K562 (cell line): ENCODE measurements around the gene UIMC1. TPM values are rescaled to one million over a fixed set of nuclear protein-coding genes. Genes with fewer than 3 reads are reported as not detected.

Experiments
- ARHGAP35 ChIP-seq: fragments of 450-650 bp; IDR thresholded peaks from 2 replicates; pipeline ENCODE4 v1.6.1; 2018; ENCODE audit not compliant: partially characterized antibody
- ASH1L ChIP-seq: fragments of 450-650 bp; IDR thresholded peaks from 2 replicates; pipeline ENCODE4 v1.6.1; 2018; ENCODE audit warnings: borderline replicate concordance, mild to moderate bottlenecking, low read depth; ENCODE audit not compliant: partially characterized antibody
- BHLHE40 ChIP-seq: IDR thresholded peaks from 2 replicates; pipeline ENCODE4 v1.6.1; 2011; ENCODE audit warnings: low read length, improper control_type of control experiment
- FOXK2 ChIP-seq, 2 experiments: fragments of 450-650 bp; IDR thresholded peaks in 1 of 2; conservative IDR thresholded peaks in 1 of 2; 2 replicates each; pipeline ENCODE4 v1.6.1; 2016; ENCODE audit warnings: low read depth in 2 of 2, mild to moderate bottlenecking in 1 of 2
- GABPB1 ChIP-seq: sonication (generic); formaldehyde crosslinking; IDR thresholded peaks from 2 replicates; pipeline ENCODE4 v1.8.0; 2022; ENCODE audit warnings: mild to moderate bottlenecking, missing genetic modification reagents
- HDGF ChIP-seq: fragments of 450-650 bp; IDR thresholded peaks from 2 replicates; pipeline ENCODE4 v1.6.1; 2016
- MLLT1 ChIP-seq, 2 experiments: fragments of 450-650 bp; IDR thresholded peaks; 2 replicates each; pipeline ENCODE4 v1.6.1; 2016
- MLX ChIP-seq, 2 experiments: fragments of 450-650 bp in 1 of 2; sonication (generic) in 1 of 2; formaldehyde crosslinking; conservative IDR thresholded peaks; 2 replicates each; pipeline versions ENCODE4 v1.4.0 to v1.8.1; 2020 to 2022; ENCODE audit warnings: mild to moderate bottlenecking in 1 of 2, missing genetic modification reagents in 1 of 2
- PREB ChIP-seq: sonication (generic); formaldehyde crosslinking; IDR thresholded peaks from 2 replicates; pipeline ENCODE4 v1.8.1; 2023; ENCODE audit warnings: mild to moderate bottlenecking, missing genetic modification reagents
- SP1 ChIP-seq: sonication (generic); formaldehyde crosslinking; IDR thresholded peaks from 2 replicates; pipeline ENCODE4 v1.8.1; 2022; ENCODE audit warnings: mild to moderate bottlenecking, missing genetic modification reagents
- ZFX ChIP-seq: sonication (generic); formaldehyde crosslinking; IDR thresholded peaks from 2 replicates; pipeline ENCODE4 v1.8.0; 2022; ENCODE audit warnings: mild to moderate bottlenecking, missing genetic modification reagents, moderate library complexity
- polyA plus RNA-seq, 8 experiments: library from polyadenylated mRNA; depleted of rRNA in 4 of 8; stranded (reverse) in 5 of 8; unstranded in 3 of 8; fragments of >200 nt; fragmentation: Nextera tagmentation in 2 of 8; fragmentation: Illumina TruSeq in 1 of 8; extraction: Ambion mirVana in 2 of 8; extraction: Trizol in 1 of 8; gene quantifications; 2 replicates each; pipeline versions ENCODE4 v1.2.1 to v1.2.3, GENCODE V29; 2011 to 2014; ENCODE audit warnings: inconsistent platforms in 1 of 8, missing spikeins in 1 of 8
- total RNA-seq, 7 experiments: library from RNA; depleted of rRNA in 6 of 7; stranded (reverse); fragments of >200 nt in 6 of 7; fragmentation: Illumina TruSeq in 2 of 7; extraction: Trizol in 2 of 7; gene quantifications; 2 replicates each; pipeline versions ENCODE4 v1.2.1 to v1.2.3, GENCODE V29; 2011 to 2021; ENCODE audit warnings: low replicate concordance in 1 of 7
- TF ChIP-seq, protein P1 (sequence below): fragments of 200-400 bp; formaldehyde crosslinking; IDR thresholded peaks from 2 replicates; pipeline ENCODE4 v1.6.1; 2017; ENCODE audit warnings: mild to moderate bottlenecking, low read depth, low read length, moderate library complexity
- TF ChIP-seq, protein P2 (sequence below): sonication (generic); formaldehyde crosslinking; IDR thresholded peaks from 2 replicates; pipeline ENCODE4 v1.8.0; 2023; ENCODE audit warnings: missing genetic modification reagents, mild to moderate bottlenecking, borderline replicate concordance

UIMC1 gene
- total and polyA plus RNA-seq, 9 of the 15 experiments (the other 6 are each of a cell fraction or from before 2014, with no cell fraction given), result 14.9 to 51.7 (median 36.8) TPM

- TF ChIP-seq FOXK2 (conservative IDR thresholded peaks at IDR 0.05 in 1 of 2, IDR thresholded peaks at IDR 0.05 in 1 of 2; ENCODE audit: low read depth in 2 of 2) (peak in 1 of 2 experiments; percentile 99; a peak in 3 of 4 replicates), ASH1L (no peak), MLX (CRISPR knock-in tag; conservative IDR thresholded peaks at IDR 0.05) (no peak), HDGF (no peak), SP1 (peak; percentile 91), MLLT1 (IDR thresholded peaks at IDR 0.05) (0 out of 4 replicates have a peak, but pooled peaks of 1 of the 2 experiments have one; percentile 7), GABPB1 (CRISPR knock-in tag) (peak; percentile 65), ARHGAP35 (no peak), PREB (CRISPR knock-in tag) (0 out of 2 replicates have a peak, but pooled peaks have one; percentile 97), ZFX (CRISPR knock-in tag) (peak; percentile 100), BHLHE40 (peak; percentile 97)
- TF ChIP-seq, protein P1, sequence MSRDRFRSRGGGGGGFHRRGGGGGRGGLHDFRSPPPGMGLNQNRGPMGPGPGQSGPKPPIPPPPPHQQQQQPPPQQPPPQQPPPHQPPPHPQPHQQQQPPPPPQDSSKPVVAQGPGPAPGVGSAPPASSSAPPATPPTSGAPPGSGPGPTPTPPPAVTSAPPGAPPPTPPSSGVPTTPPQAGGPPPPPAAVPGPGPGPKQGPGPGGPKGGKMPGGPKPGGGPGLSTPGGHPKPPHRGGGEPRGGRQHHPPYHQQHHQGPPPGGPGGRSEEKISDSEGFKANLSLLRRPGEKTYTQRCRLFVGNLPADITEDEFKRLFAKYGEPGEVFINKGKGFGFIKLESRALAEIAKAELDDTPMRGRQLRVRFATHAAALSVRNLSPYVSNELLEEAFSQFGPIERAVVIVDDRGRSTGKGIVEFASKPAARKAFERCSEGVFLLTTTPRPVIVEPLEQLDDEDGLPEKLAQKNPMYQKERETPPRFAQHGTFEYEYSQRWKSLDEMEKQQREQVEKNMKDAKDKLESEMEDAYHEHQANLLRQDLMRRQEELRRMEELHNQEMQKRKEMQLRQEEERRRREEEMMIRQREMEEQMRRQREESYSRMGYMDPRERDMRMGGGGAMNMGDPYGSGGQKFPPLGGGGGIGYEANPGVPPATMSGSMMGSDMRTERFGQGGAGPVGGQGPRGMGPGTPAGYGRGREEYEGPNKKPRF, result no peak
- TF ChIP-seq, protein P2, sequence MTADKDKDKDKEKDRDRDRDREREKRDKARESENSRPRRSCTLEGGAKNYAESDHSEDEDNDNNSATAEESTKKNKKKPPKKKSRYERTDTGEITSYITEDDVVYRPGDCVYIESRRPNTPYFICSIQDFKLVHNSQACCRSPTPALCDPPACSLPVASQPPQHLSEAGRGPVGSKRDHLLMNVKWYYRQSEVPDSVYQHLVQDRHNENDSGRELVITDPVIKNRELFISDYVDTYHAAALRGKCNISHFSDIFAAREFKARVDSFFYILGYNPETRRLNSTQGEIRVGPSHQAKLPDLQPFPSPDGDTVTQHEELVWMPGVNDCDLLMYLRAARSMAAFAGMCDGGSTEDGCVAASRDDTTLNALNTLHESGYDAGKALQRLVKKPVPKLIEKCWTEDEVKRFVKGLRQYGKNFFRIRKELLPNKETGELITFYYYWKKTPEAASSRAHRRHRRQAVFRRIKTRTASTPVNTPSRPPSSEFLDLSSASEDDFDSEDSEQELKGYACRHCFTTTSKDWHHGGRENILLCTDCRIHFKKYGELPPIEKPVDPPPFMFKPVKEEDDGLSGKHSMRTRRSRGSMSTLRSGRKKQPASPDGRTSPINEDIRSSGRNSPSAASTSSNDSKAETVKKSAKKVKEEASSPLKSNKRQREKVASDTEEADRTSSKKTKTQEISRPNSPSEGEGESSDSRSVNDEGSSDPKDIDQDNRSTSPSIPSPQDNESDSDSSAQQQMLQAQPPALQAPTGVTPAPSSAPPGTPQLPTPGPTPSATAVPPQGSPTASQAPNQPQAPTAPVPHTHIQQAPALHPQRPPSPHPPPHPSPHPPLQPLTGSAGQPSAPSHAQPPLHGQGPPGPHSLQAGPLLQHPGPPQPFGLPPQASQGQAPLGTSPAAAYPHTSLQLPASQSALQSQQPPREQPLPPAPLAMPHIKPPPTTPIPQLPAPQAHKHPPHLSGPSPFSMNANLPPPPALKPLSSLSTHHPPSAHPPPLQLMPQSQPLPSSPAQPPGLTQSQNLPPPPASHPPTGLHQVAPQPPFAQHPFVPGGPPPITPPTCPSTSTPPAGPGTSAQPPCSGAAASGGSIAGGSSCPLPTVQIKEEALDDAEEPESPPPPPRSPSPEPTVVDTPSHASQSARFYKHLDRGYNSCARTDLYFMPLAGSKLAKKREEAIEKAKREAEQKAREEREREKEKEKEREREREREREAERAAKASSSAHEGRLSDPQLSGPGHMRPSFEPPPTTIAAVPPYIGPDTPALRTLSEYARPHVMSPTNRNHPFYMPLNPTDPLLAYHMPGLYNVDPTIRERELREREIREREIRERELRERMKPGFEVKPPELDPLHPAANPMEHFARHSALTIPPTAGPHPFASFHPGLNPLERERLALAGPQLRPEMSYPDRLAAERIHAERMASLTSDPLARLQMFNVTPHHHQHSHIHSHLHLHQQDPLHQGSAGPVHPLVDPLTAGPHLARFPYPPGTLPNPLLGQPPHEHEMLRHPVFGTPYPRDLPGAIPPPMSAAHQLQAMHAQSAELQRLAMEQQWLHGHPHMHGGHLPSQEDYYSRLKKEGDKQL (CRISPR knock-in tag), result peak; percentile 98; the same call in 1 of the 2 replicates
These were observed at the start of gene UIMC1 (continued) for GRCh38 chr5:177006265-177006972.
